ENCODE data around the gene SGCD.

DNA sequence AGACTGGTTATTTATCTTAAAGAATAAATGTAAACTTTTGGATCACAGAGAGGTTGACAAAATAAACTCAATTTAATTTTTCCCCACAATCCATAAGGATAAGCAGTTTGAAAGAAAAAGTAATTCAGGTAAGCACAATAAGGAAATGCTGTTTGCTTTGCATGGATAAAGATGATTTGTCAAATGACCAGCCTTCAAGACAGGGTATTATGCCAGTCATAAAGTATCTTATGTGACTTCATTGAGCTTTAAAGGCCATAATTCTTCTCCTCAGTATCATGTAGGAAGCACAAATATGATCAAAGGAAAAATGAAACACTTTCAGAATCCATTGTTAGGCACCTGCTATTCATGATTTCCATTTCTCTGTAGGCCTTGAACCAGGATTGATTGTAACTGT lies 342.5 kb downstream of the SGCD start:
- TF ChIP-seq TEAD4 (IDR thresholded peaks at IDR 0.05; ENCODE audit: low read length) = no peak
- no peak for TF ChIP-seq TEAD4 (CRISPR knock-in tag; IDR thresholded peaks at IDR 0.05; ENCODE audit: borderline replicate concordance)
- no peak for TF ChIP-seq PCBP2 (IDR thresholded peaks at IDR 0.05; ENCODE audit: low read depth, low read length, poor library complexity, severe bottlenecking)
- no peak for TF ChIP-seq HDGF (IDR thresholded peaks at IDR 0.05)
- no peak for TF ChIP-seq TRIM24 (IDR thresholded peaks at IDR 0.05)
- TF ChIP-seq CTCF (IDR thresholded peaks at IDR 0.05 in 2 of 3, conservative IDR thresholded peaks at IDR 0.05 in 1 of 3; ENCODE audit: insufficient read depth in 2 of 3, low read depth in 1 of 3, low read length in 3 of 3) = no peak
